ENCODE data around the gene DNAJC4.

DNA sequence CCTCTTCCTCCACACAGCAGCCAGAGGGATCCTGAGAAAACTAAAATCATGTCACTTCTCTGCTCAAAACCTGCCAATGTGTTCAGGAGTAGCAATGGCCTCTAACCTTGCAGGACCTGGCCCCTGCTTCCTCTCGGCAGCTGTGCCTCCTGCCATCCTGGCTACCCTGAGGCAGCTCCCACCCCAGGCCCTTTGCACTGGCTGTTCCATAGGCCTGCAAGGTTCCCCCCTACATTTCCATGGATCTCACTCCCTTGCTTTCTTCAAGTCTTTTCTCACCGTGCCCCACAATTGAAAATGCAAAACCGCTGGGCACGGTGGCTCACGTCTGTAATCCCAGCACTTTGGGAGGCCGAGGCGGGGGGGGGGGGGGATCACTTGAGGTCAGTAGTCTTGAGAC lies 46.5 kb upstream of the DNAJC4 start:
- TF ChIP-seq POLR2A (IDR thresholded peaks at IDR 0.05; ENCODE audit: low read depth, low read length) (no peak), POLR2AphosphoS5 (IDR thresholded peaks at IDR 0.05; ENCODE audit: low read depth, low read length) (no peak)
